Testis (tissue), 2 donors: ENCODE results near the gene DYRK1B.

ENCODE experiments used
- POLR2A ChIP-seq: fragments of 450-650 bp; IDR thresholded peaks from one replicate; pipeline ENCODE4 v1.6.1; 2017; ENCODE audit warnings: antibody characterized with exemption, mild to moderate bottlenecking, moderate library complexity
- TF ChIP-seq, protein P1 (sequence below), 3 experiments: fragments of 450-650 bp in 2 of 3; fragments of 200-600 bp in 1 of 3; sonication (generic) in 1 of 3; IDR thresholded peaks; one replicate each; pipeline ENCODE4 v1.5.1; 2016 to 2019; ENCODE audit warnings: antibody characterized with exemption in 3 of 3, mild to moderate bottlenecking in 2 of 3, moderate library complexity in 1 of 3

DNA sequence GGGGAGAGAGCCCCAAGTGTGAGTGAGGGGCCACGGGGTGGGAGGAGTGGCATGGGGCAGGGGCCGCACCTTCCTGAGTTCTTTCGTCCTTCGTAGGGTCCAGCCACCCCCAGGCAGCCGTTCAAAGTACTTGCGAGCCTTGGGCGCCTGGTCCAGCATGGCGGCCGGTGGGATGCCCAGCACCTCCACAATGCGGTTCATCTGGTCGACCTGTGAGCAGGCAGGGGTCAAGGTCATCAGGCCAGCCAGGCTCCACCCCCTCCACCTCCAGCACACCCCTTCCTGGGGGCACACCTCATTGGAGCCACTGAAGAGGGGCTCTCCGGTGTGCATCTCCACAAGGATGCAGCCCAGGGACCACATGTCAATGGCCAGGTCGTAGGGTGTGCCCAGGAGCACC, 6.7 kb downstream of the DYRK1B start:
- TF ChIP-seq, protein P1, sequence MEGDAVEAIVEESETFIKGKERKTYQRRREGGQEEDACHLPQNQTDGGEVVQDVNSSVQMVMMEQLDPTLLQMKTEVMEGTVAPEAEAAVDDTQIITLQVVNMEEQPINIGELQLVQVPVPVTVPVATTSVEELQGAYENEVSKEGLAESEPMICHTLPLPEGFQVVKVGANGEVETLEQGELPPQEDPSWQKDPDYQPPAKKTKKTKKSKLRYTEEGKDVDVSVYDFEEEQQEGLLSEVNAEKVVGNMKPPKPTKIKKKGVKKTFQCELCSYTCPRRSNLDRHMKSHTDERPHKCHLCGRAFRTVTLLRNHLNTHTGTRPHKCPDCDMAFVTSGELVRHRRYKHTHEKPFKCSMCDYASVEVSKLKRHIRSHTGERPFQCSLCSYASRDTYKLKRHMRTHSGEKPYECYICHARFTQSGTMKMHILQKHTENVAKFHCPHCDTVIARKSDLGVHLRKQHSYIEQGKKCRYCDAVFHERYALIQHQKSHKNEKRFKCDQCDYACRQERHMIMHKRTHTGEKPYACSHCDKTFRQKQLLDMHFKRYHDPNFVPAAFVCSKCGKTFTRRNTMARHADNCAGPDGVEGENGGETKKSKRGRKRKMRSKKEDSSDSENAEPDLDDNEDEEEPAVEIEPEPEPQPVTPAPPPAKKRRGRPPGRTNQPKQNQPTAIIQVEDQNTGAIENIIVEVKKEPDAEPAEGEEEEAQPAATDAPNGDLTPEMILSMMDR (IDR thresholded peaks at IDR 0.05), result no peak
- TF ChIP-seq POLR2A, result no peak
